ENCODE measurements around the gene KLHL41. TPM values are rescaled to one million over a fixed set of nuclear protein-coding genes. Genes with fewer than 3 reads are reported as not detected.

The KLHL41 gene
- total and polyA plus RNA-seq, 2 of the 13 experiments (the other 11 are each of a cell fraction or from before 2014, with no cell fraction given), result 0.07 to 0.31 TPM

GRCh38 chr2:169526451-169526850 lies 16.9 kb downstream of the KLHL41 start (continued):
- TF ChIP-seq, protein P1, sequence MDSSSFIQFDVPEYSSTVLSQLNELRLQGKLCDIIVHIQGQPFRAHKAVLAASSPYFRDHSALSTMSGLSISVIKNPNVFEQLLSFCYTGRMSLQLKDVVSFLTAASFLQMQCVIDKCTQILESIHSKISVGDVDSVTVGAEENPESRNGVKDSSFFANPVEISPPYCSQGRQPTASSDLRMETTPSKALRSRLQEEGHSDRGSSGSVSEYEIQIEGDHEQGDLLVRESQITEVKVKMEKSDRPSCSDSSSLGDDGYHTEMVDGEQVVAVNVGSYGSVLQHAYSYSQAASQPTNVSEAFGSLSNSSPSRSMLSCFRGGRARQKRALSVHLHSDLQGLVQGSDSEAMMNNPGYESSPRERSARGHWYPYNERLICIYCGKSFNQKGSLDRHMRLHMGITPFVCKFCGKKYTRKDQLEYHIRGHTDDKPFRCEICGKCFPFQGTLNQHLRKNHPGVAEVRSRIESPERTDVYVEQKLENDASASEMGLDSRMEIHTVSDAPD (CRISPR knock-in tag; IDR thresholded peaks at IDR 0.05), result no peak
- TF ChIP-seq ZNF3 (CRISPR knock-in tag; IDR thresholded peaks at IDR 0.05) (no peak), ZC3H13 (CRISPR knock-in tag; IDR thresholded peaks at IDR 0.05) (no peak), POLR2AphosphoS2 (IDR thresholded peaks at IDR 0.05; ENCODE audit: low read depth, low read length) (no peak)
- TF ChIP-seq, protein P2, sequence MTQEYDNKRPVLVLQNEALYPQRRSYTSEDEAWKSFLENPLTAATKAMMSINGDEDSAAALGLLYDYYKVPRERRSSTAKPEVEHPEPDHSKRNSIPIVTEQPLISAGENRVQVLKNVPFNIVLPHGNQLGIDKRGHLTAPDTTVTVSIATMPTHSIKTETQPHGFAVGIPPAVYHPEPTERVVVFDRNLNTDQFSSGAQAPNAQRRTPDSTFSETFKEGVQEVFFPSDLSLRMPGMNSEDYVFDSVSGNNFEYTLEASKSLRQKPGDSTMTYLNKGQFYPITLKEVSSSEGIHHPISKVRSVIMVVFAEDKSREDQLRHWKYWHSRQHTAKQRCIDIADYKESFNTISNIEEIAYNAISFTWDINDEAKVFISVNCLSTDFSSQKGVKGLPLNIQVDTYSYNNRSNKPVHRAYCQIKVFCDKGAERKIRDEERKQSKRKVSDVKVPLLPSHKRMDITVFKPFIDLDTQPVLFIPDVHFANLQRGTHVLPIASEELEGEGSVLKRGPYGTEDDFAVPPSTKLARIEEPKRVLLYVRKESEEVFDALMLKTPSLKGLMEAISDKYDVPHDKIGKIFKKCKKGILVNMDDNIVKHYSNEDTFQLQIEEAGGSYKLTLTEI (CRISPR knock-in tag; conservative IDR thresholded peaks at IDR 0.05), result no peak

GRCh38 chr2:169528271-169528701 lies 18.8 kb downstream of the KLHL41 start:
- Histone ChIP-seq H3K27ac (ENCODE audit: extremely low read length, insufficient read depth, low read length) (no peak overlapping the region), H3K9ac (ENCODE audit: insufficient read depth, low read depth, low read length) (no peak overlapping the region), H3K79me2 (ENCODE audit: insufficient read depth, low read length) (no peaks in the 10 kb centered on the region), H3K9me3 (ENCODE audit: low read length) (no peaks in the 10 kb centered on the region), H4K20me1 (ENCODE audit: insufficient read depth, low read length) (no peaks in the 10 kb centered on the region), H3K4me2 (ENCODE audit: low read depth, low read length) (no peak overlapping the region), H3K27me3 (ENCODE audit: control insufficient read depth in 1 of 2, insufficient read depth in 2 of 2, low read length in 2 of 2) (no peaks in the 10 kb centered on the region), H3K4me1 (ENCODE audit: insufficient read depth, low read length) (peaks cover 16% of the 10 kb centered on the region), H2AFZ (ENCODE audit: low read length) (no peak overlapping the region), H3K36me3 (replicated peaks in 1 of 2; ENCODE audit: control insufficient read depth in 1 of 2, insufficient read depth in 2 of 2, low read length in 2 of 2) (peaks cover 0 to 11% of the 10 kb centered on the region in 2 experiments; a peak in 2 of 5 replicates), H3K4me3 (replicated peaks in 1 of 3; ENCODE audit: insufficient read depth in 1 of 3, low read depth in 2 of 3, low read length in 3 of 3) (no peak overlapping the region)
- FAIRE-seq (peak; percentile 95), ATAC-seq (peak; percentile 95), DNase-seq (ENCODE audit: low spot score) (peak; percentile 65)
- intact Hi-C loops (cut with micrococcal nuclease; ENCODE audit: unreplicated experiment) (loop anchor here (1.0 to 2.0 kb wide), 2 partner anchors 148 to 263 kb away; no protein-coding TSS in a partner anchor), in situ Hi-C loops (cut with HindIII; ENCODE audit: extremely low pct_ligation_motif_present, low pct_unique_long_range_greater_than_20kb) (loop anchor here (10.0 kb wide), 1 partner anchor 147 kb away; no protein-coding TSS in a partner anchor)
- ChIA-PET CTCF (ENCODE audit: low intra/inter-chr PET ratio, low total read pairs) (interaction anchor here (0.7 to 2.0 kb wide), 5 partner anchors 49 to 262 kb away, joined by 3 to 10 read pairs (median 6); partner anchors contain the start of gene BBS5), POLR2A (no interaction called here)
- no TSS peak for BruUV-seq (replicated peaks)
- WGBS (ENCODE audit: low lambda C conversion rate), result 3% methylated on average over 2 of the region's 2 CpGs
- TF ChIP-seq ZSCAN9 (CRISPR knock-in tag; IDR thresholded peaks at IDR 0.05; ENCODE audit: borderline replicate concordance), result no peak
- no peak for TF ChIP-seq PRDM4 (CRISPR knock-in tag; IDR thresholded peaks at IDR 0.05; ENCODE audit: borderline replicate concordance)
- TF ChIP-seq PRDM15 (CRISPR knock-in tag; IDR thresholded peaks at IDR 0.05), result no peak
- TF ChIP-seq ZKSCAN1 (IDR thresholded peaks at IDR 0.05; ENCODE audit: low read length), result peak; percentile 93
- TF ChIP-seq KLF6 (CRISPR knock-in tag; IDR thresholded peaks at IDR 0.05), result no peak
- TF ChIP-seq SMC3 (IDR thresholded peaks at IDR 0.05; ENCODE audit: low read length), result peak; percentile 94
- peak; percentile 51; the same call in 1 of the 2 replicates for TF ChIP-seq THAP11 (CRISPR knock-in tag; IDR thresholded peaks at IDR 0.05)
- peak; percentile 58 for TF ChIP-seq XRCC5 (optimal IDR thresholded peaks at IDR 0.05; ENCODE audit: low read length)

Data from HepG2 (cell line).